ENCODE measurements around the gene FOLR2. TPM values are rescaled to one million over a fixed set of nuclear protein-coding genes. Genes with fewer than 3 reads are reported as not detected.

The FOLR2 gene
- polyA plus RNA-seq, 1 of the 3 experiments (the other 2 are of a cell fraction), result not detected

GRCh38 chr11:72244361-72245262 is 28.0 kb downstream of the FOLR2 start:
- H3K9me3 ChIP-seq, result no peaks in the 10 kb centered on the region
- H3K79me2 ChIP-seq (ENCODE audit: insufficient read depth), result peaks cover 24% of the 10 kb centered on the region
- H3K4me1 ChIP-seq (ENCODE audit: control insufficient read depth in 1 of 2, insufficient read depth in 2 of 2, low read depth in 1 of 2, low read length in 1 of 2), result peaks cover 4 to 10% of the 10 kb centered on the region in 2 experiments; a peak in 1 of 4 replicates
- peak overlapping the region; percentile 33; the same call in 1 of the 2 replicates for H2AFZ ChIP-seq (ENCODE audit: low read depth)
- peak; percentile 92 for DNase-seq
- H3K36me3 ChIP-seq (replicated peaks in 1 of 2; ENCODE audit: control insufficient read depth in 1 of 2, insufficient read depth in 2 of 2, low read length in 1 of 2), result peaks cover 3 to 10% of the 10 kb centered on the region in 2 experiments
- ChIA-PET CTCF (interaction anchor here (0.8 to 19.7 kb wide), 16 partner anchors 8 to 204 kb away, joined by 3 to 314 read pairs (median 4); partner anchors contain the start of gene CLPB), POLR2A (interaction anchor here (0.6 to 15.5 kb wide), 33 partner anchors 11 to 227 kb away, joined by 3 to 880 read pairs (median 7); partner anchors contain the start of genes CLPB and INPPL1)
- peak overlapping the region; percentile 14 to 83; a peak in 2 of 4 replicates for H3K4me3 ChIP-seq (ENCODE audit: low read depth in 2 of 2, low read length in 1 of 2)
- H3K27ac ChIP-seq (ENCODE audit: low read depth in 2 of 2, low read length in 1 of 2), result peak overlapping the region in 1 of 2 experiments; percentile 79; a peak in 2 of 4 replicates
- H3K9me2 ChIP-seq, result no peaks in the 10 kb centered on the region
- no peaks in the 10 kb centered on the region; the same call in 1 of the 2 replicates for H3K27me3 ChIP-seq (ENCODE audit: insufficient read depth)
- H3F3A ChIP-seq (replicated peaks; ENCODE audit: insufficient read depth), result peaks cover 12% of the 10 kb centered on the region
- H4K20me1 ChIP-seq (ENCODE audit: insufficient read depth), result no peaks in the 10 kb centered on the region; the same call in 1 of the 2 replicates
- H3K4me2 ChIP-seq, result peak overlapping the region; percentile 75
- 47% methylated on average over 41 of the region's 46 CpGs for WGBS (ENCODE audit: low lambda C conversion rate)
- H3K9ac ChIP-seq, result no peak overlapping the region
- TF ChIP-seq NFIC (IDR thresholded peaks at IDR 0.05; ENCODE audit: borderline replicate concordance) (no peak), USF2 (IDR thresholded peaks at IDR 0.05; ENCODE audit: borderline replicate concordance, low read depth, low read length) (no peak), TEAD4 (IDR thresholded peaks at IDR 0.05; ENCODE audit: borderline replicate concordance, insufficient read depth) (no peak), MAX (IDR thresholded peaks at IDR 0.05; ENCODE audit: low read depth) (no peak), MEF2A (IDR thresholded peaks at IDR 0.05; ENCODE audit: borderline replicate concordance, low read depth) (no peak), EZH2phosphoT487 (IDR thresholded peaks at IDR 0.05; ENCODE audit: borderline replicate concordance, low read depth) (no peak), EP300 (IDR thresholded peaks at IDR 0.05; ENCODE audit: borderline replicate concordance in 1 of 2, low read depth in 1 of 2, low read length in 1 of 2) (peak in 1 of 2 experiments; percentile 59; a peak in 2 of 4 replicates), TCF12 (IDR thresholded peaks at IDR 0.05) (no peak), FOXJ3 (CRISPR knock-in tag; IDR thresholded peaks at IDR 0.05) (no peak), FOXM1 (IDR thresholded peaks at IDR 0.05; ENCODE audit: low read depth) (no peak), YY1 (IDR thresholded peaks at IDR 0.05; ENCODE audit: low read depth) (no peak), USF1 (IDR thresholded peaks at IDR 0.05; ENCODE audit: borderline replicate concordance, low read depth) (no peak), POLR2AphosphoS5 (IDR thresholded peaks at IDR 0.05; ENCODE audit: low read depth, low read length) (no peak), FOSL2 (IDR thresholded peaks at IDR 0.05; ENCODE audit: borderline replicate concordance, low read depth) (no peak), SIN3A (IDR thresholded peaks at IDR 0.05; ENCODE audit: borderline replicate concordance, low read depth, low read length) (no peak), RAD21 (IDR thresholded peaks at IDR 0.05; ENCODE audit: low read length) (peak; percentile 41), ELF1 (IDR thresholded peaks at IDR 0.05) (no peak), CTCF (IDR thresholded peaks at IDR 0.05) (no peak)
- TF ChIP-seq, protein P1, sequence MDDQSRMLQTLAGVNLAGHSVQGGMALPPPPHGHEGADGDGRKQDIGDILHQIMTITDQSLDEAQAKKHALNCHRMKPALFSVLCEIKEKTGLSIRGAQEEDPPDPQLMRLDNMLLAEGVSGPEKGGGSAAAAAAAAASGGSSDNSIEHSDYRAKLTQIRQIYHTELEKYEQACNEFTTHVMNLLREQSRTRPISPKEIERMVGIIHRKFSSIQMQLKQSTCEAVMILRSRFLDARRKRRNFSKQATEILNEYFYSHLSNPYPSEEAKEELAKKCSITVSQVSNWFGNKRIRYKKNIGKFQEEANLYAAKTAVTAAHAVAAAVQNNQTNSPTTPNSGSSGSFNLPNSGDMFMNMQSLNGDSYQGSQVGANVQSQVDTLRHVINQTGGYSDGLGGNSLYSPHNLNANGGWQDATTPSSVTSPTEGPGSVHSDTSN (IDR thresholded peaks at IDR 0.05), result no peak
- TF ChIP-seq, protein P2, sequence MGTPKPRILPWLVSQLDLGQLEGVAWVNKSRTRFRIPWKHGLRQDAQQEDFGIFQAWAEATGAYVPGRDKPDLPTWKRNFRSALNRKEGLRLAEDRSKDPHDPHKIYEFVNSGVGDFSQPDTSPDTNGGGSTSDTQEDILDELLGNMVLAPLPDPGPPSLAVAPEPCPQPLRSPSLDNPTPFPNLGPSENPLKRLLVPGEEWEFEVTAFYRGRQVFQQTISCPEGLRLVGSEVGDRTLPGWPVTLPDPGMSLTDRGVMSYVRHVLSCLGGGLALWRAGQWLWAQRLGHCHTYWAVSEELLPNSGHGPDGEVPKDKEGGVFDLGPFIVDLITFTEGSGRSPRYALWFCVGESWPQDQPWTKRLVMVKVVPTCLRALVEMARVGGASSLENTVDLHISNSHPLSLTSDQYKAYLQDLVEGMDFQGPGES (IDR thresholded peaks at IDR 0.05; ENCODE audit: low read depth, low read length), result no peak
- TF ChIP-seq, protein P3, sequence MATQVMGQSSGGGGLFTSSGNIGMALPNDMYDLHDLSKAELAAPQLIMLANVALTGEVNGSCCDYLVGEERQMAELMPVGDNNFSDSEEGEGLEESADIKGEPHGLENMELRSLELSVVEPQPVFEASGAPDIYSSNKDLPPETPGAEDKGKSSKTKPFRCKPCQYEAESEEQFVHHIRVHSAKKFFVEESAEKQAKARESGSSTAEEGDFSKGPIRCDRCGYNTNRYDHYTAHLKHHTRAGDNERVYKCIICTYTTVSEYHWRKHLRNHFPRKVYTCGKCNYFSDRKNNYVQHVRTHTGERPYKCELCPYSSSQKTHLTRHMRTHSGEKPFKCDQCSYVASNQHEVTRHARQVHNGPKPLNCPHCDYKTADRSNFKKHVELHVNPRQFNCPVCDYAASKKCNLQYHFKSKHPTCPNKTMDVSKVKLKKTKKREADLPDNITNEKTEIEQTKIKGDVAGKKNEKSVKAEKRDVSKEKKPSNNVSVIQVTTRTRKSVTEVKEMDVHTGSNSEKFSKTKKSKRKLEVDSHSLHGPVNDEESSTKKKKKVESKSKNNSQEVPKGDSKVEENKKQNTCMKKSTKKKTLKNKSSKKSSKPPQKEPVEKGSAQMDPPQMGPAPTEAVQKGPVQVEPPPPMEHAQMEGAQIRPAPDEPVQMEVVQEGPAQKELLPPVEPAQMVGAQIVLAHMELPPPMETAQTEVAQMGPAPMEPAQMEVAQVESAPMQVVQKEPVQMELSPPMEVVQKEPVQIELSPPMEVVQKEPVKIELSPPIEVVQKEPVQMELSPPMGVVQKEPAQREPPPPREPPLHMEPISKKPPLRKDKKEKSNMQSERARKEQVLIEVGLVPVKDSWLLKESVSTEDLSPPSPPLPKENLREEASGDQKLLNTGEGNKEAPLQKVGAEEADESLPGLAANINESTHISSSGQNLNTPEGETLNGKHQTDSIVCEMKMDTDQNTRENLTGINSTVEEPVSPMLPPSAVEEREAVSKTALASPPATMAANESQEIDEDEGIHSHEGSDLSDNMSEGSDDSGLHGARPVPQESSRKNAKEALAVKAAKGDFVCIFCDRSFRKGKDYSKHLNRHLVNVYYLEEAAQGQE (IDR thresholded peaks at IDR 0.05; ENCODE audit: low read depth, low read length), result no peak

Measured in SK-N-SH (cell line).